AG04449 (cell line): ENCODE measurements around the gene TTLL4.

Source experiments
- CTCF ChIA-PET: fragments of 350-600 bp; formaldehyde crosslinking; extraction: SDS; loops from one replicate; lab custom pipeline; 2021; ENCODE audit warnings: antibody characterized with exemption; lab: Yijun Ruan, JAX
- POLR2A ChIA-PET: fragments of 400-600, 350-600 bp; formaldehyde crosslinking; extraction: SDS; loops from one replicate; lab custom pipeline; 2020; ENCODE audit warnings: antibody characterized with exemption, inconsistent platforms; lab: Yijun Ruan, JAX
- DNase-seq: peaks from one replicate; pipeline ENCODE4 v3.0.0-alpha.2; 2010; ENCODE audit warnings: low read depth, low spot score
- H3K4me3 ChIP-seq: 2 replicates; pipeline ENCODE4 v1.5.1; 2011; ENCODE audit warnings: low read depth, mild to moderate bottlenecking, control low read depth, low read length
- CTCF ChIP-seq: IDR thresholded peaks from one replicate; pipeline ENCODE4 v1.5.1; 2011; ENCODE audit warnings: mild to moderate bottlenecking, moderate library complexity, low read length, control low read depth, inconsistent platforms; ENCODE audit not compliant: insufficient read depth; ENCODE audit errors: missing control alignments

The TTLL4 gene

DNA sequence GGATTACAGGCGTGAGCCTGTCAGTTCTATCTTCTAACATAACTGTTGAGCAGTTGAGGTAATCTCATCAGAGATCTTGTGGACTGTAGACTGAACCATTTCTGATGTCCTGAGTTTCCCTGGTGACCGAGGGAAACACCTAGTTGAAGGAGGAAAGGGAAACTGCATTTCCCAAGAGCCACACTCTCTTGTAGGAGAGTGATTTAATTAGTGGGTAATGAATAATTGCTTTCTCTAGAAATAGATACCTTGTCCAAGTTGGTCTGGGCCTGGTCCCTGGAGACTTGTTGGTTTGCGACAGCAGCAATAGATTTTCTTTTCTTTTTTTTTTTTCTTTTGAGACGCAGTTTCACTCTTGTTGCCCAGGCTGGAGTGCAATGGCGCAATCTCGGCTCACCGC lies 7.4 kb downstream of the TTLL4 start:
- CTCF ChIA-PET, result interaction anchor here (0.5 to 1.5 kb wide), 2 partner anchors 123 to 129 kb away, joined by 3 to 7 read pairs; no protein-coding TSS in a partner anchor

GRCh38 chr2:218719457-218719856 lies 8.8 kb downstream of the TTLL4 start:
- no peak overlapping the region for H3K4me3 ChIP-seq
- ChIA-PET POLR2A (no interaction called here), CTCF (interaction anchor here (1.0 to 2.3 kb wide), 2 partner anchors 9 to 129 kb away, joined by 3 to 12 read pairs; partner anchors contain the start of gene TTLL4)
- DNase-seq, result no peak
- TF ChIP-seq CTCF, result no peak

More for the DNA sequence above, 7.4 kb downstream of the TTLL4 start:
- H3K4me3 ChIP-seq, result no peak overlapping the region
- POLR2A ChIA-PET, result no interaction called here
- TF ChIP-seq CTCF, result no peak
- DNase-seq, result no peak

DNA sequence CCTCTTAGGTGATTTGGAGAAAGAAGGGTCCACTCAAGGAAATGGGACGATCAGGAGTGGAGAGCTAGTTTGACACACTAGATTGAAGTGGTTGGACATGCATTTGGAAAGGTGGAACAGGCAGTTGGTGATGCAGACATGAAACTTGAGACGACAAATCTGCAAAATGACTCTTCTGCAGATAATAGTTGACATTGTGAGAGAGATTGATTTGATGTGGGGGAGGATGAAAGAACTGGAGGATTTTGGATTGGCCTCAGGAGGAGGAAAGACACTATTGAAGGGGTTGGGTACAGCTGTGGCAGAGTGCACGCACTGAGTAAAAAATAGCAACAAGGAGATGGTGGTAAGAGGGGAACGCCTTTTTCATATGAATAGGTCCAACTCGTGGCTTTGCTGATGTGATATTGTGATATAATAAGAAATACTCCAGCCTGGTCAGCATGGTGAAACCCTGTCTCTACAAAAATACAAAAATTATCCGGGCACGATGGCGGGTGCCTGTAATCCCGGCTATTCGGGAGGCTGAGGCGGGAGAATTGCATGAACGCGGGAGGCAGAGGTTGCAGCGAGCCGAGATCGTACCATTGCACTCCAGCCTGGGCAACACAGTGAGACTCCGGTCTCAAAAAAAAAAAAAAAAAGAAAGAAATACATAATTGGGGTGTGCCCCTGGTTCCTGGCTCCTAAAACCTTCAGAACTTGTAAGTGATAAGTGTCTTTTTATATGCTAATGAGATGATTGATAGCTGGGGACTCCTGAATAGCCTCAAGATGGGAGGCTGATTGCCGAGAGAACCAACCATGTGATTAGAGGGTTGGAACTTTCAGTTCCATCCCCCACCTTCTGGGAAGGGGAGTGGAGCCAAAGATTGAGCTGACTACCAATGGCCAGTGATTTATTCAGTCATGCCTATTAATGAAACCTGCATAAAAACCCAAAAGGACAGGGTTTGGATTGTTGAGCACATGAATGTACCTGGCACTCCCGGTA lies 9.7 kb downstream of the TTLL4 start:
- TF ChIP-seq CTCF, result no peak
- no peak overlapping the region for H3K4me3 ChIP-seq
- no peak for DNase-seq
- CTCF ChIA-PET, result interaction anchor here (1.3 to 3.8 kb wide), 4 partner anchors 8 to 128 kb away, joined by 4 to 30 read pairs (median 16); partner anchors contain the start of gene TTLL4
- POLR2A ChIA-PET, result no interaction called here

DNA sequence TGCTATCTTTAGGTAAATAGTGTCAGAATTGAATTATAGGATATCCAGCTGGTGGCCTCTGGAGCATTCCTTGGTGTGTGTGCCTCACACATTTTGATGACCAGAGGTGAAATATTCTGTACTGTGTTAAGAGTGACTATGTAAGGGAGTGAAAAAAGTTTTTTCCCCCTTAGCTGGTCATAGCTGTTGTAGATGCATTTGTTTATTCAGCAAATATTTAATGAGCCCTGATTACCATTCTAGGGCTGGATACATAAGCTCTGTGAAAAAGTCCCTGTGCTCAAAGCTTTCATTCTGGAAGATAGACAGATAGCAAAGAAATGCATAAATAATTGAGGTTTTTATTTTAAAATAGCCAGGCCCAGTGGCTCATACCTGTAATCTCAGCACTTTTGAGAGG lies 10.9 kb downstream of the TTLL4 start:
- no peak overlapping the region for H3K4me3 ChIP-seq
- POLR2A ChIA-PET, result no interaction called here
- no peak for DNase-seq
- CTCF ChIA-PET, result interaction anchor here (0.9 to 3.8 kb wide), 6 partner anchors 9 to 131 kb away, joined by 3 to 30 read pairs (median 10); partner anchors contain the start of gene TTLL4
- TF ChIP-seq CTCF, result no peak

- no peak for TF ChIP-seq CTCF
- H3K4me3 ChIP-seq, result no peak overlapping the region
- ChIA-PET CTCF (interaction anchor here (0.9 to 3.8 kb wide), 7 partner anchors 8 to 131 kb away, joined by 3 to 30 read pairs (median 6); partner anchors contain the start of gene TTLL4), POLR2A (no interaction called here)
- no peak for DNase-seq
Observed at GRCh38 chr2:218721934-218722333, 11.3 kb downstream of the TTLL4 start.

- CTCF ChIA-PET, result interaction anchor here (1.1 to 3.8 kb wide), 7 partner anchors 8 to 130 kb away, joined by 4 to 30 read pairs (median 6); partner anchors contain the start of gene TTLL4
- no peak overlapping the region for H3K4me3 ChIP-seq
- DNase-seq, result no peak
- TF ChIP-seq CTCF, result no peak
- POLR2A ChIA-PET, result no interaction called here
Observed at GRCh38 chr2:218722419-218722818, 11.8 kb downstream of the TTLL4 start.
